IMR-90 (cell line): Measurements from ENCODE around the gene LRRC3C. TPM values are rescaled to one million over a fixed set of nuclear protein-coding genes. Genes with fewer than 3 reads are reported as not detected.

ENCODE experiments used
- ATAC-seq: fragments of 200-7000 bp; cut with Tn5 transposase; 2 replicates; pipeline ENCODE4 v1.9.1; 2020; ENCODE audit warnings: low read depth, mild to moderate bottlenecking, moderate library complexity
- BruUV-seq: library from RNA; stranded (reverse); fragments of 400-500 nt; replicated peaks from 2 replicates; lab custom pipeline; 2021; lab: Mats Ljungman, UMichigan
- CTCF ChIA-PET: fragments of 300-600 bp; formaldehyde crosslinking; extraction: SDS; loops from one replicate; lab custom pipeline; 2021; ENCODE audit warnings: antibody characterized with exemption; lab: Yijun Ruan, JAX
- POLR2A ChIA-PET: fragments of 300-600 bp; sonication (Branson Sonifier 250); formaldehyde crosslinking; loops from one replicate; lab custom pipeline; 2022; ENCODE audit warnings: antibody characterized with exemption; ENCODE audit not compliant: unreplicated experiment; lab: Charles Lee
- DNase-seq: peaks from one replicate; pipeline ENCODE4 v3.0.0; 2013
- H2AFZ ChIP-seq: replicated peaks from 2 replicates; pipeline ENCODE3; 2013; ENCODE audit warnings: low read length, mild to moderate bottlenecking; ENCODE audit not compliant: poor library complexity
- H2AK5ac ChIP-seq: 2 replicates; pipeline ENCODE4 v1.6.1; 2013; ENCODE audit warnings: low read depth, low read length, inconsistent platforms
- H2AK9ac ChIP-seq: replicated peaks from 2 replicates; pipeline ENCODE3; 2013; ENCODE audit warnings: mild to moderate bottlenecking, low read depth, low read length, moderate library complexity; ENCODE audit not compliant: poor library complexity
- H2BK120ac ChIP-seq: 2 replicates; pipeline ENCODE4 v1.6.1; 2013; ENCODE audit warnings: low read depth, low read length, inconsistent platforms
- H2BK15ac ChIP-seq: 3 replicates; pipeline ENCODE4 v1.6.1; 2013; ENCODE audit warnings: low read depth, low read length, inconsistent platforms
- H2BK20ac ChIP-seq: 2 replicates; pipeline ENCODE4 v1.6.1; 2013; ENCODE audit warnings: low read depth, mild to moderate bottlenecking, inconsistent platforms, low read length, moderate library complexity
- H2BK5ac ChIP-seq: 2 replicates; pipeline ENCODE4 v1.6.1; 2013; ENCODE audit warnings: mild to moderate bottlenecking, low read depth, low read length, inconsistent platforms; ENCODE audit not compliant: poor library complexity, severe bottlenecking
- H3K14ac ChIP-seq: replicated peaks from 2 replicates; pipeline ENCODE4 v1.6.1; 2013; ENCODE audit warnings: low read depth, low read length, inconsistent platforms
- H3K18ac ChIP-seq: 2 replicates; pipeline ENCODE4 v1.6.1; 2013; ENCODE audit warnings: low read depth, low read length, control low read depth
- H3K23ac ChIP-seq: 2 replicates; pipeline ENCODE4 v1.6.1; 2013; ENCODE audit warnings: low read depth, low read length, inconsistent platforms
- H3K27ac ChIP-seq: 2 replicates; pipeline ENCODE4 v1.5.1; 2013; ENCODE audit warnings: mild to moderate bottlenecking, control low read depth, low read length; ENCODE audit not compliant: insufficient read depth
- H3K27me3 ChIP-seq: 2 replicates; pipeline ENCODE4 v1.6.1; 2013; ENCODE audit warnings: low read length; ENCODE audit not compliant: control insufficient read depth, insufficient read depth
- H3K36me3 ChIP-seq: 2 replicates; pipeline ENCODE4 v1.6.1; 2013; ENCODE audit warnings: low read length, mixed read lengths; ENCODE audit not compliant: control insufficient read depth, insufficient read depth
- H3K4ac ChIP-seq: 2 replicates; pipeline ENCODE4 v1.6.1; 2013; ENCODE audit warnings: low read depth, low read length, inconsistent platforms
- H3K4me1 ChIP-seq: 2 replicates; pipeline ENCODE4 v1.6.1; 2013; ENCODE audit warnings: low read length, mixed read lengths; ENCODE audit not compliant: control insufficient read depth, insufficient read depth
- H3K4me2 ChIP-seq: 2 replicates; pipeline ENCODE4 v1.6.1; 2013; ENCODE audit warnings: low read depth, mild to moderate bottlenecking, control low read depth, low read length, moderate library complexity
- H3K4me3 ChIP-seq: 2 replicates; pipeline ENCODE4 v1.5.1; 2013; ENCODE audit warnings: low read depth, mild to moderate bottlenecking, control low read depth, low read length, moderate library complexity; ENCODE audit not compliant: insufficient read depth
- H3K56ac ChIP-seq: 2 replicates; pipeline ENCODE4 v1.6.1; 2013; ENCODE audit warnings: low read length, inconsistent platforms; ENCODE audit not compliant: insufficient read depth; ENCODE audit errors: extremely low read depth
- H3K79me1 ChIP-seq, 2 experiments: 2 replicates each; pipeline ENCODE4 v1.6.1; 2013; ENCODE audit warnings: low read length in 2 of 2, inconsistent platforms in 1 of 2, low read depth in 1 of 2
- H3K9ac ChIP-seq: 2 replicates; pipeline ENCODE4 v1.6.1; 2013; ENCODE audit warnings: low read depth, low read length, control low read depth
- H3K9me1 ChIP-seq: 2 replicates; pipeline ENCODE4 v1.6.1; 2013; ENCODE audit warnings: low read length, inconsistent platforms; ENCODE audit not compliant: insufficient read depth
- H3K9me3 ChIP-seq: 2 replicates; pipeline ENCODE4 v1.6.1; 2013; ENCODE audit warnings: low read length; ENCODE audit not compliant: control insufficient read depth, insufficient read depth
- H4K20me1 ChIP-seq: 2 replicates; pipeline ENCODE4 v1.6.1; 2013; ENCODE audit warnings: low read length, inconsistent platforms; ENCODE audit not compliant: insufficient read depth
- H4K5ac ChIP-seq: 2 replicates; pipeline ENCODE4 v1.6.1; 2013; ENCODE audit warnings: mild to moderate bottlenecking, low read depth, low read length, control low read depth
- H4K8ac ChIP-seq, 2 experiments: 2 replicates each; pipeline ENCODE4 v1.6.1; 2013; ENCODE audit warnings: low read depth in 2 of 2, low read length in 2 of 2, control low read depth in 1 of 2, inconsistent platforms in 1 of 2
- H4K91ac ChIP-seq: 2 replicates; pipeline ENCODE4 v1.6.1; 2013; ENCODE audit warnings: low read depth, low read length, inconsistent platforms; ENCODE audit not compliant: insufficient read depth
- POLR2A ChIP-seq: IDR thresholded peaks from 2 replicates; pipeline ENCODE4 v1.6.1; 2012; ENCODE audit warnings: mild to moderate bottlenecking, low read depth, low read length
- RCOR1 ChIP-seq: IDR thresholded peaks from 2 replicates; pipeline ENCODE4 v1.6.1; 2012; ENCODE audit warnings: mild to moderate bottlenecking, low read length, improper control_type of control experiment; ENCODE audit not compliant: insufficient replicate concordance
- WGBS, 2 experiments: methylation state at CpG; one replicate each; pipeline versions ENCODE4 v1.1.5 to v1.1.7; 2013; ENCODE audit warnings: missing lambda C conversion rate in 2 of 2; ENCODE audit not compliant: insufficient read length in 1 of 2; ENCODE audit errors: extremely low coverage in 2 of 2; 5-methylcytosine and 5-hydroxymethylcytosine counted together
- dilution Hi-C: fragments of 300-500 bp; cut with HindIII; formaldehyde crosslinking; loops from one replicate; pipeline ENCODE4 v1.14.3; 2018; ENCODE audit warnings: low sequenced_read_pairs; ENCODE audit not compliant: unreplicated experiment
- in situ Hi-C: fragments of 300-500 bp; cut with MboI; formaldehyde crosslinking; loops from 3 replicates; pipeline ENCODE4 v1.14.3; 2019; ENCODE audit warnings: low sequenced_read_pairs, inconsistent platforms, mixed read lengths
- intact Hi-C: fragments of 100-400 bp; cut with micrococcal nuclease; formaldehyde crosslinking; loops from 2 replicates; pipeline ENCODE4 v1.10.0; 2022
- polyA plus RNA-seq, 3 experiments: library from polyadenylated mRNA; depleted of rRNA; stranded (reverse); fragments of >200 nt; gene quantifications; 2 replicates each; pipeline ENCODE4 v1.2.3, GENCODE V29; 2012; ENCODE audit warnings: low replicate concordance in 1 of 3
- total RNA-seq: library from RNA; depleted of rRNA; stranded (reverse); fragments of >200 nt; gene quantifications from 2 replicates; pipeline ENCODE4 v1.2.3, GENCODE V29; 2012
- TF ChIP-seq, protein P1 (sequence below): fragments of 150-350 bp; IDR thresholded peaks from 2 replicates; pipeline ENCODE4 v1.6.1; 2017; ENCODE audit warnings: mild to moderate bottlenecking, antibody characterized with exemption, low read length, low read depth

The LRRC3C gene
- total and polyA plus RNA-seq, 2 of the 4 experiments (the other 2 are of a cell fraction) = not detected

DNA sequence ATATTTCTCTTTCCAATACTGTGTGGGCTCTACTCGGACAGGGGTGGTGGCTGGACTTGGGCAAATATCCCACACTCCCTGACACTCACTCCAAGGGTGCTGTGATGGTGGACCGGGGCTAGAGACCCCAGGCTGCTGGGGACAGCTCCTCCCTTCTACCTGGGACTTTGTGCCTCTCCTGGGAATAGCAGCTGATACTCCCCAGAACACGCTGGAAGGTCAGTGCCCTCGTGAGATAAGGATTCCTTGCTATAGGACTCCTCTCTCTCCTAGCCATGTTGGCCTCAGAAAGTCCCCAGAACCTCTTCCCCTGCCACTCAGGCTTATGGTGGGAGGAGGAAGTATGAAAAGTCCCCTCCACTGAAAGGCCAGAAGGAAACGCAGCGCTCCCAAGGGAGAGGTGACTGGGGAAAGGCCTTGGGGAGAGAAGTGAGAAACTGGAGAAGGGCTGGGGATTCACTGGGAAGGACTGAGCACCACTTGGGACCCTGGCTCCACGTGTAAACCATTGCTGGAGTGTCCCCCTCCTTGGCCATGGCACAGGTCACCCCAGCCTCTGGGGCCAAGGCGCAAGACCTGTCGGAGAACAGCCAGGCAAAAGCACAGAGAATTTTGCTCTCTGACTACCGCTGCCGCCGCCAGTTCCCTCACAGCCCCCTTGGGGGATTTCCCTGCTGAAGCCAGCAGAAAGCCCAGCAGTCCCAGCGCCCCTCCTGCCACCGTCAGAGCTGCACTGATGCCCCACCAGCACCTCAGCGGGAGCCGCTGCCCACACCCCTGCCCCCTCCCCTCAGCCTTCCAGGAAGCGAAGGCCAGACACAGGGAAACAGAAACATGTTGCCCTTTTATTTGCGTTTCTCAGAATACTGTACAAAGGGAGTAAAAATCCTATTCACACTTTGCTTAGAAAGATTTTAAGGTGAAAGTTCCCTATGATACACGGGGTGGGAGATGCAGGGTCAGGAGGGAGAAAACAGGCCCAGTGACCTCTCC, 7.0 kb upstream of the LRRC3C start:
- TF ChIP-seq POLR2A (no peak), RCOR1 (no peak)
- TF ChIP-seq, protein P1, sequence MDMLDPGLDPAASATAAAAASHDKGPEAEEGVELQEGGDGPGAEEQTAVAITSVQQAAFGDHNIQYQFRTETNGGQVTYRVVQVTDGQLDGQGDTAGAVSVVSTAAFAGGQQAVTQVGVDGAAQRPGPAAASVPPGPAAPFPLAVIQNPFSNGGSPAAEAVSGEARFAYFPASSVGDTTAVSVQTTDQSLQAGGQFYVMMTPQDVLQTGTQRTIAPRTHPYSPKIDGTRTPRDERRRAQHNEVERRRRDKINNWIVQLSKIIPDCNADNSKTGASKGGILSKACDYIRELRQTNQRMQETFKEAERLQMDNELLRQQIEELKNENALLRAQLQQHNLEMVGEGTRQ = no peak
- no peak overlapping the region for H3K14ac ChIP-seq
- H3K27me3 ChIP-seq = no peaks in the 10 kb centered on the region

More for the DNA sequence above, 7.0 kb upstream of the LRRC3C start:
- peaks cover 50% of the 10 kb centered on the region for H3K36me3 ChIP-seq
- dilution Hi-C loops = no loop called here
- no peak for ATAC-seq
- no peak overlapping the region for H3K23ac ChIP-seq
- H3K27ac ChIP-seq = no peak overlapping the region
- intact Hi-C loops = no loop called here
- WGBS, 2 experiments = 68% methylated on average over 4 of the region's 19 CpGs; no CpG with 5 or more reads in 1 of the 2 experiments
- H3K4me3 ChIP-seq = no peak overlapping the region
- no peak overlapping the region for H4K5ac ChIP-seq
- H2AFZ ChIP-seq = no peak overlapping the region
- no peak for DNase-seq
- no peak overlapping the region for H2BK20ac ChIP-seq
- H3K18ac ChIP-seq = no peak overlapping the region
- no peak overlapping the region for H3K4ac ChIP-seq
- H4K20me1 ChIP-seq = peaks cover 25% of the 10 kb centered on the region
- no peak overlapping the region for H2AK9ac ChIP-seq
- no TSS peak for BruUV-seq
- H3K9me3 ChIP-seq = no peaks in the 10 kb centered on the region
- peaks cover 35% of the 10 kb centered on the region for H3K9me1 ChIP-seq
- no peak overlapping the region for H2BK120ac ChIP-seq
- POLR2A ChIA-PET = interaction anchor here (0.6 kb wide), 1 partner anchor 38 kb away, joined by 12 read pairs; no protein-coding TSS in a partner anchor
- H3K4me1 ChIP-seq = peaks cover 15% of the 10 kb centered on the region
- no peak overlapping the region for H2BK15ac ChIP-seq
- H3K79me1 ChIP-seq = peaks cover 9 to 37% of the 10 kb centered on the region in 2 experiments; a peak in 3 of 4 replicates
- no peak overlapping the region for H3K9ac ChIP-seq
- no peak overlapping the region for H2AK5ac ChIP-seq
- H3K4me2 ChIP-seq = no peak overlapping the region
- CTCF ChIA-PET = no interaction called here
- no peak overlapping the region for H4K8ac ChIP-seq
- no peak overlapping the region for H2BK5ac ChIP-seq
- in situ Hi-C loops = no loop called here
- H4K91ac ChIP-seq = no peak overlapping the region
- H3K56ac ChIP-seq = no peak overlapping the region
